ENCODE results near the gene ZBTB32.
A peak's percentile ranks its signal among the peaks of the same experiment; 100 is the strongest.

Gene ZBTB32

DNA sequence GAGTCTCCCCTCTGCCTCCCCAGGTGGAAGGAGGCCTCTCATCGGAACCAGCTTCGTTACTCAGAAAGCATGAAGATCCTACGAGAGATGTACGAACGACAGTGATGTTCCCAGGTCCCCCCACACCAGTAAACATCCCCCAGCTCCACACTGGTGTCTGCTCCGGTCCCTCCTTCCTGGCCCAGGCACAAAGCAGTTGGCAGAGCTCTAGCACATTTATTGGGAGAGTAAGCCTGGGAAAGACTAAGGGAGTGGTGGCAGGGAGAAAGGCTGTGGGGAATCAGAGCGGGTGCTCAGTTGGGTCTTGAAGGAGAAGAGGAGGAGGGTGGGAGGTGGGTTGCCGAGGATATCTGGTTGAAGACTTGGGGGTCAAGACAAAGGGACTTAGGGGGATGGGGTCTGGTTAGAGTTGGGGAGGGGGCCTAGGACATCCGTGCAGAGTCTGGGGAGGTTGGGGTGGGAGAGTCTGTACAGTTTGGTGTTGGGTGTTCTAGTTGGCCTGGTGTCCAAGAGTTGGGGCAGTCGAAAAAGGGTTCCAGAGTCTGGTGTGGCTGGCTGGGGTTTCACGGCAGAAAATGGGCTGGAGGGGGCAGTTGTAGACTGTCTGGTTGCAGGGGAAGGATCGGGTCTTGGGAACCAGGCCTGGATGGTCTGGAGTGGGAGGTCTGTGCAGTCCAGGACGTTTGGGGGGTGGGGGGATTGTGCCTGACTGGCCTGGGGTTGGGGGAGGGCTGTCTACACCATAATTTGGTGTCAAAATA, 50.2 kb downstream of the ZBTB32 start:
- Histone ChIP-seq H2BK120ac (ENCODE audit: low read depth, low read length) (no peak overlapping the region), H3K23ac (ENCODE audit: low read length in 2 of 2) (no peak overlapping the region), H2AFZ (ENCODE audit: low read depth, low read length) (no peak overlapping the region), H3K27ac (ENCODE audit: low read length, poor library complexity, severe bottlenecking) (no peak overlapping the region), H3K4me3 (ENCODE audit: insufficient read depth in 1 of 2, low read depth in 1 of 2, low read length in 2 of 2) (peak overlapping the region in 1 of 2 experiments; percentile 99), H4K91ac (ENCODE audit: low read length) (no peak overlapping the region), H3K27me3 (ENCODE audit: control insufficient read depth in 1 of 2, insufficient read depth in 1 of 2, low read length in 2 of 2) (no peaks in the 10 kb centered on the region), H3K36me3 (ENCODE audit: control insufficient read depth in 1 of 2, insufficient read depth in 2 of 2, low read depth in 1 of 2, low read length in 2 of 2) (peaks cover 35 to 55% of the 10 kb centered on the region in 2 experiments), H2AK5ac (ENCODE audit: low read length, severe bottlenecking) (no peak overlapping the region), H3K4ac (ENCODE audit: low read depth in 1 of 2, low read length in 2 of 2) (no peak overlapping the region), H4K8ac (ENCODE audit: low read length) (no peak overlapping the region), H3K9ac (ENCODE audit: low read length) (peak overlapping the region; percentile 99), H3K79me1 (replicated peaks; ENCODE audit: low read length, poor library complexity, severe bottlenecking) (peaks cover 33% of the 10 kb centered on the region), H2BK15ac (ENCODE audit: low read depth, poor library complexity, severe bottlenecking) (no peak overlapping the region), H3K14ac (ENCODE audit: low read length in 2 of 2) (no peak overlapping the region), H3K18ac (ENCODE audit: low read depth in 1 of 2, low read length in 2 of 2) (no peak overlapping the region), H2BK12ac (ENCODE audit: low read length in 2 of 2) (no peak overlapping the region), H3K4me1 (ENCODE audit: control insufficient read depth, insufficient read depth, low read depth, low read length) (peaks cover 37% of the 10 kb centered on the region), H3K4me2 (ENCODE audit: low read length, poor library complexity, severe bottlenecking) (no peak overlapping the region), H2BK5ac (ENCODE audit: low read depth, low read length, poor library complexity, severe bottlenecking) (no peak overlapping the region), H3K9me3 (ENCODE audit: control insufficient read depth, low read length) (no peaks in the 10 kb centered on the region)
- no peak for DNase-seq
- WGBS = 92% methylated on average over 13 of the region's 13 CpGs

DNA sequence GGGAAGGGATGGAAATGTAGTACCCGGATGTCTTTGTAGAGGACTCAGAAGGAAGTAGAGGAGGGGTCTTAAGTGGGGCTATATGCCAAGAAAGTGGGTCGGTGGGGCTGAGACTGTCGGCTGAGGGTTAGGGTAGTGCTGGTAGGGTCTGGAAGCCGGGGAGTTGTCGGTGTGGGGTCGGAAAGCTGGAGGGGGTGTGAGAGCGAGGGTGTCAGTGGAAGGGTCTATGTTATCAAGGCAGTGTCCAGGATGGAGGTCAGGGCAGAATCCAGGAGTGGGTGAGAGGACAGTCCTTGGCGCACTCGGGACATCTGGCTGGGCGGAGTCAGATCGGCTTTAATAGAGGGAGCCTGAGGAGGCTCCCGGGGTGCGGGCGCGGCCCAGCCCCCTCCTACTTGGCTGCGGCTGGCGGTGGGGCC, 50.8 kb downstream of the ZBTB32 start:
- Histone ChIP-seq H3K9ac (ENCODE audit: low read length) (peak overlapping the region; percentile 99), H3K79me1 (replicated peaks; ENCODE audit: low read length, poor library complexity, severe bottlenecking) (peaks cover 33% of the 10 kb centered on the region), H3K23ac (ENCODE audit: low read length in 2 of 2) (peak overlapping the region in 1 of 2 experiments; percentile 50), H2AK5ac (ENCODE audit: low read length, severe bottlenecking) (no peak overlapping the region), H2BK120ac (ENCODE audit: low read depth, low read length) (peak overlapping the region; percentile 91), H2BK12ac (ENCODE audit: low read length in 2 of 2) (peak overlapping the region in 1 of 2 experiments; percentile 88), H3K4me3 (ENCODE audit: insufficient read depth in 1 of 2, low read depth in 1 of 2, low read length in 2 of 2) (peak overlapping the region in 1 of 2 experiments; percentile 99), H2AFZ (ENCODE audit: low read depth, low read length) (no peak overlapping the region), H2BK15ac (ENCODE audit: low read depth, poor library complexity, severe bottlenecking) (peak overlapping the region; percentile 44), H3K4me2 (ENCODE audit: low read length, poor library complexity, severe bottlenecking) (no peak overlapping the region), H3K4me1 (ENCODE audit: control insufficient read depth, insufficient read depth, low read depth, low read length) (peaks cover 35% of the 10 kb centered on the region), H4K8ac (ENCODE audit: low read length) (peak overlapping the region; percentile 83), H3K18ac (ENCODE audit: low read depth in 1 of 2, low read length in 2 of 2) (peak overlapping the region; percentile 69 to 100), H3K36me3 (ENCODE audit: control insufficient read depth in 1 of 2, insufficient read depth in 2 of 2, low read depth in 1 of 2, low read length in 2 of 2) (peaks cover 41 to 56% of the 10 kb centered on the region in 2 experiments), H3K27ac (ENCODE audit: low read length, poor library complexity, severe bottlenecking) (no peak overlapping the region), H4K91ac (ENCODE audit: low read length) (peak overlapping the region; percentile 85), H2BK5ac (ENCODE audit: low read depth, low read length, poor library complexity, severe bottlenecking) (no peak overlapping the region), H3K4ac (ENCODE audit: low read depth in 1 of 2, low read length in 2 of 2) (peak overlapping the region in 1 of 2 experiments; percentile 87), H3K9me3 (ENCODE audit: control insufficient read depth, low read length) (no peaks in the 10 kb centered on the region), H3K14ac (ENCODE audit: low read length in 2 of 2) (peak overlapping the region in 1 of 2 experiments; percentile 13), H3K27me3 (ENCODE audit: control insufficient read depth in 1 of 2, insufficient read depth in 1 of 2, low read length in 2 of 2) (no peaks in the 10 kb centered on the region)
- WGBS = 71% methylated on average over 17 of the region's 17 CpGs
- no peak for DNase-seq

DNA sequence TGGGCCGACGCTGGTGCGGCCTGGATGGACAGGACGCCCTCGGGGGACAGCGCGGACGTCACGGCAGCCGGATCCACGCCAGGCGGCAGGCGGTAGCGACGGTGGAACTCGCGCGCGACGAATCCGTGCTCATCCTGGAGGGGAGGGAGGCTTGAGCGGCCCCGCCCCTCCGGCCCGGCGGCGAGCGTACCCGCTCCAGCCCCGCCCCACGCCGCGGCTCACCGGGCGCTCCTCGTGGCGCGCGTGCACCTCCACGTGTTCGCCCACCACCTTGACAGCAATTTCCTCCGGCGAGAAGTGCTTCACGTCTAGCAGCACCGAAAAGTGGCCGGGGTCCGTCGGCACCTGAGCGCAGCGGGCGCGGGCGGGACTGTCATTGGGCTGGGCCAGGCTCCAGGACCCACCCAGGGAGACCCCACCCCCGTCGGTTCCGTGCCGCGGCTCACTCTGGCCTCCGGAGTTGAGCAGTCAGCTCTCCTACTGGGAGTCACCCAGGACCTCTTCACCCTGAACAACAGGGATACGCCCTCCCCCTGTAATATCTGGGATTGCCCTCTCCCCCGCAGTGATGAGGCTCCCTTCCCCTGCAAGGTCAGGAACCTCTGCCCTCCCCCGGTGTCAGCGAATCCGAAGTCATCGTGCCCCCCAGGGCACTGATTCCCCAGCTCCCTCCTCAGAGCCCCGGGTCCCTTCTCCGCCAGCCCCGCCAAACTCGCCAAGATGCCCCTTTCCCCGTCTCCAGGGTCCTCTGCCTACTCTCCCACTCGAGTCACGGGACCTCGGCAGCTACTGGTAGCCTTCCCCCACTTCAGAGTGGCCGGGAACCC, 51.4 kb downstream of the ZBTB32 start:
- H3K4me1 ChIP-seq (ENCODE audit: control insufficient read depth, insufficient read depth, low read depth, low read length) = peaks cover 34% of the 10 kb centered on the region
- H3K18ac ChIP-seq (ENCODE audit: low read depth in 1 of 2, low read length in 2 of 2) = peak overlapping the region; percentile 69 to 100
- H3K4me3 ChIP-seq (ENCODE audit: insufficient read depth in 1 of 2, low read depth in 1 of 2, low read length in 2 of 2) = peak overlapping the region; percentile 11 to 99
- peak overlapping the region; percentile 54 for H2AK5ac ChIP-seq (ENCODE audit: low read length, severe bottlenecking)
- peak overlapping the region; percentile 76 for H3K27ac ChIP-seq (ENCODE audit: low read length, poor library complexity, severe bottlenecking)
- H4K91ac ChIP-seq (ENCODE audit: low read length) = peak overlapping the region; percentile 100
- WGBS = 40% methylated on average over 74 of the region's 74 CpGs
- H3K4me2 ChIP-seq (ENCODE audit: low read length, poor library complexity, severe bottlenecking) = peak overlapping the region; percentile 52
- no peaks in the 10 kb centered on the region for H3K9me3 ChIP-seq (ENCODE audit: control insufficient read depth, low read length)
- H2BK120ac ChIP-seq (ENCODE audit: low read depth, low read length) = peak overlapping the region; percentile 91
- H3K4ac ChIP-seq (ENCODE audit: low read depth in 1 of 2, low read length in 2 of 2) = peak overlapping the region; percentile 57 to 87
- H3K27me3 ChIP-seq (ENCODE audit: control insufficient read depth in 1 of 2, insufficient read depth in 1 of 2, low read length in 2 of 2) = no peaks in the 10 kb centered on the region
- peak overlapping the region; percentile 99 for H3K9ac ChIP-seq (ENCODE audit: low read length)
- H3K79me1 ChIP-seq (replicated peaks; ENCODE audit: low read length, poor library complexity, severe bottlenecking) = peaks cover 34% of the 10 kb centered on the region
- peaks cover 47 to 61% of the 10 kb centered on the region in 2 experiments for H3K36me3 ChIP-seq (ENCODE audit: control insufficient read depth in 1 of 2, insufficient read depth in 2 of 2, low read depth in 1 of 2, low read length in 2 of 2)
- peak overlapping the region in 1 of 2 experiments; percentile 44 for H3K14ac ChIP-seq (ENCODE audit: low read length in 2 of 2)
- peak overlapping the region in 1 of 2 experiments; percentile 50 for H3K23ac ChIP-seq (ENCODE audit: low read length in 2 of 2)
- peak overlapping the region; percentile 52 for H2BK15ac ChIP-seq (ENCODE audit: low read depth, poor library complexity, severe bottlenecking)
- peak overlapping the region; percentile 62 to 88 for H2BK12ac ChIP-seq (ENCODE audit: low read length in 2 of 2)
- no peak overlapping the region for H2BK5ac ChIP-seq (ENCODE audit: low read depth, low read length, poor library complexity, severe bottlenecking)
- H2AFZ ChIP-seq (ENCODE audit: low read depth, low read length) = no peak overlapping the region
- peak overlapping the region; percentile 90 for H4K8ac ChIP-seq (ENCODE audit: low read length)
- DNase-seq = peak; percentile 46

Data from mesenchymal stem cell (in vitro differentiated cells and primary cell).